Astrocyte of the hippocampus (primary cell): ENCODE data around the gene LSM3.

Source experiments
- DNase-seq: peaks from one replicate; pipeline ENCODE4 v3.0.0; 2011; ENCODE audit warnings: low read depth, low spot score

The LSM3 gene

GRCh38 chr3:14200841-14201240 lies 22.2 kb downstream of the LSM3 start:
- DNase-seq: no peak

GRCh38 chr3:14201940-14202684 lies 23.5 kb downstream of the LSM3 start:
- no peak for DNase-seq

- DNase-seq: no peak
Observed at GRCh38 chr3:14202874-14203520, 24.4 kb downstream of the LSM3 start.

- peak; percentile 89 for DNase-seq
Observed at GRCh38 chr3:14203521-14204079, 25.0 kb downstream of the LSM3 start.

- no peak for DNase-seq
Observed at GRCh38 chr3:14204515-14205284, 26.1 kb downstream of the LSM3 start.

GRCh38 chr3:14206548-14207177 lies 28.0 kb downstream of the LSM3 start:
- DNase-seq: no peak

- no peak for DNase-seq
Observed at GRCh38 chr3:14208168-14208567, 29.6 kb downstream of the LSM3 start.

- no peak for DNase-seq
Observed at GRCh38 chr3:14208977-14209394, 30.4 kb downstream of the LSM3 start.

- DNase-seq: no peak
Observed at GRCh38 chr3:14209581-14210289, 31.1 kb downstream of the LSM3 start.

- no peak for DNase-seq
Observed at GRCh38 chr3:14210290-14210688, 31.7 kb downstream of the LSM3 start.

- peak; percentile 77 for DNase-seq
Observed at GRCh38 chr3:14210843-14211594, 32.4 kb downstream of the LSM3 start.

- DNase-seq: peak; percentile 21
Observed at GRCh38 chr3:14211621-14212020, 33.0 kb downstream of the LSM3 start.

GRCh38 chr3:14212032-14212431 lies 33.4 kb downstream of the LSM3 start:
- DNase-seq: no peak

- DNase-seq: no peak
Observed at GRCh38 chr3:14213066-14213774, 34.6 kb downstream of the LSM3 start.

GRCh38 chr3:14214764-14215163 lies 36.1 kb downstream of the LSM3 start:
- no peak for DNase-seq

GRCh38 chr3:14216257-14217048 lies 37.8 kb downstream of the LSM3 start:
- peak; percentile 82 for DNase-seq

- DNase-seq: no peak
Observed at GRCh38 chr3:14218355-14218754, 39.7 kb downstream of the LSM3 start.

GRCh38 chr3:14220933-14221332 lies 42.3 kb downstream of the LSM3 start:
- no peak for DNase-seq

- no peak for DNase-seq
Observed at GRCh38 chr3:14221902-14222301, 43.3 kb downstream of the LSM3 start.
